MCF 10A (cell line): ENCODE measurements around the gene ZNF649. TPM values are rescaled to one million over a fixed set of nuclear protein-coding genes. Genes with fewer than 3 reads are reported as not detected.

Experiments used
- BruUV-seq: library from RNA; stranded (reverse); fragments of 400-500 nt; replicated peaks from 2 replicates; lab custom pipeline; 2021; lab: Mats Ljungman, UMichigan
- CTCF ChIA-PET: fragments of 300-600 bp; sonication (Branson Sonifier 250); formaldehyde crosslinking; extraction: SDS; loops from one replicate; lab custom pipeline; 2021; ENCODE audit warnings: antibody characterized with exemption, inconsistent platforms; lab: Yijun Ruan, JAX
- POLR2A ChIA-PET: fragments of 300-600, 350-650 bp; sonication (Branson Sonifier 250); formaldehyde crosslinking; extraction: SDS; loops from one replicate; lab custom pipeline; 2020; ENCODE audit warnings: antibody characterized with exemption, inconsistent platforms; lab: Yijun Ruan, JAX
- DNase-seq: peaks from one replicate; pipeline ENCODE4 v3.0.0-alpha.2; 2018; ENCODE audit not compliant: unreplicated experiment
- H3K27ac Mint-ChIP-seq: one replicate; pipeline ENCODE4 v1.8.0; 2022; ENCODE audit warnings: mild to moderate bottlenecking, low read depth, mixed read lengths; ENCODE audit not compliant: unreplicated experiment
- H3K27me3 Mint-ChIP-seq: one replicate; pipeline ENCODE4 v1.8.0; 2022; ENCODE audit warnings: mixed read lengths; ENCODE audit not compliant: insufficient read depth, unreplicated experiment
- H3K36me3 Mint-ChIP-seq: one replicate; pipeline ENCODE4 v1.8.0; 2022; ENCODE audit warnings: mild to moderate bottlenecking, moderate library complexity, mixed read lengths; ENCODE audit not compliant: insufficient read depth, unreplicated experiment
- H3K4me1 Mint-ChIP-seq: one replicate; pipeline ENCODE4 v1.8.0; 2022; ENCODE audit warnings: mixed read lengths; ENCODE audit not compliant: insufficient read depth, unreplicated experiment
- H3K4me3 Mint-ChIP-seq: one replicate; pipeline ENCODE4 v1.8.0; 2022; ENCODE audit warnings: mild to moderate bottlenecking, moderate library complexity, mixed read lengths; ENCODE audit not compliant: unreplicated experiment
- H3K9me3 Mint-ChIP-seq: one replicate; pipeline ENCODE4 v1.8.0; 2022; ENCODE audit warnings: mixed read lengths; ENCODE audit not compliant: unreplicated experiment
- intact Hi-C: fragments of 100-400 bp; cut with micrococcal nuclease; formaldehyde crosslinking; loops from 2 replicates; pipeline ENCODE4 v1.14.1; 2022
- total RNA-seq: library from RNA; stranded (reverse); gene quantifications from 2 replicates; pipeline ENCODE4 v1.2.3, GENCODE V29; 2022
- TF ChIP-seq, protein P1 (sequence below): fragments of 200-600 bp; IDR thresholded peaks from one replicate; pipeline ENCODE4 v1.8.0; 2022; ENCODE audit warnings: antibody characterized with exemption, mild to moderate bottlenecking; ENCODE audit not compliant: unreplicated experiment

ZNF649 gene
- total RNA-seq, 1 experiment from 2014 or later = 9.5 TPM

DNA sequence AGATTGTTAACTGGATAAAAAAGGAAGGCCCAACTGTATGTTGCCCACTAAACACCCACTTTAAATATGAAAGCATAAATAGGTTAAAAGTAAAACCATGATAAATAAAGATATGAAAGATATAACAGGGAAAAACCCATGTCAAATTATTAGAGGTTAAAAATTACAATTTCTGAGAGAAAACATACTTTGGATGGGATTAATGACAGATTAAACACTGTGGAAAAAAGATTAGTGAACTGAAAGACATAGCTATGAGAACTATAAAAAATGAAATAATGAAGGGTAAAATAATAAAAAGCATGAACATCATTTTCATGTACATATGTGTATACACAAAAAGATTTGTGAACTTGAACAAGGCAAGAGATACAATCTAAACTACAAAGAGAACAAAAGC lies 14.9 kb downstream of the ZNF649 start:
- POLR2A ChIA-PET = no interaction called here
- H3K27me3 Mint-ChIP-seq = no peaks in the 10 kb centered on the region
- no peak for DNase-seq
- intact Hi-C loops = no loop called here
- peaks cover 36% of the 10 kb centered on the region for H3K9me3 Mint-ChIP-seq
- TF ChIP-seq, protein P1, sequence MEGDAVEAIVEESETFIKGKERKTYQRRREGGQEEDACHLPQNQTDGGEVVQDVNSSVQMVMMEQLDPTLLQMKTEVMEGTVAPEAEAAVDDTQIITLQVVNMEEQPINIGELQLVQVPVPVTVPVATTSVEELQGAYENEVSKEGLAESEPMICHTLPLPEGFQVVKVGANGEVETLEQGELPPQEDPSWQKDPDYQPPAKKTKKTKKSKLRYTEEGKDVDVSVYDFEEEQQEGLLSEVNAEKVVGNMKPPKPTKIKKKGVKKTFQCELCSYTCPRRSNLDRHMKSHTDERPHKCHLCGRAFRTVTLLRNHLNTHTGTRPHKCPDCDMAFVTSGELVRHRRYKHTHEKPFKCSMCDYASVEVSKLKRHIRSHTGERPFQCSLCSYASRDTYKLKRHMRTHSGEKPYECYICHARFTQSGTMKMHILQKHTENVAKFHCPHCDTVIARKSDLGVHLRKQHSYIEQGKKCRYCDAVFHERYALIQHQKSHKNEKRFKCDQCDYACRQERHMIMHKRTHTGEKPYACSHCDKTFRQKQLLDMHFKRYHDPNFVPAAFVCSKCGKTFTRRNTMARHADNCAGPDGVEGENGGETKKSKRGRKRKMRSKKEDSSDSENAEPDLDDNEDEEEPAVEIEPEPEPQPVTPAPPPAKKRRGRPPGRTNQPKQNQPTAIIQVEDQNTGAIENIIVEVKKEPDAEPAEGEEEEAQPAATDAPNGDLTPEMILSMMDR = no peak
- no TSS peak for BruUV-seq
- peaks cover 59% of the 10 kb centered on the region for H3K36me3 Mint-ChIP-seq
- no peaks in the 10 kb centered on the region for H3K4me1 Mint-ChIP-seq
- CTCF ChIA-PET = no interaction called here
- H3K4me3 Mint-ChIP-seq = no peak overlapping the region
- no peak overlapping the region for H3K27ac Mint-ChIP-seq

GRCh38 chr19:51887522-51888498 lies 17.0 kb downstream of the ZNF649 start, which contains the start of gene ZNF577:
ZNF577 (minus strand) TSS chr19:51887951; CDS start chr19:51880382, 7,569 bp downstream.
- ChIA-PET POLR2A (no interaction called here), CTCF (no interaction called here)
- Mint-ChIP-seq H3K27ac (peak within 1 kb of the TSS; percentile 49), H3K36me3 (peaks cover 51% of the 10 kb centered on the region), H3K4me1 (no peaks in the 10 kb centered on the region), H3K27me3 (no peaks in the 10 kb centered on the region), H3K9me3 (peaks cover 31% of the 10 kb centered on the region), H3K4me3 (peak within 1 kb of the TSS; percentile 78)
- intact Hi-C loops = no loop called here
- TF ChIP-seq, protein P1 = no peak
- no peak for DNase-seq
- no TSS peak for BruUV-seq

- CTCF ChIA-PET = interaction anchor here (0.6 to 1.4 kb wide), 2 partner anchors 9 to 22 kb away, joined by 3 to 6 read pairs; no protein-coding TSS in a partner anchor
- H3K27me3 Mint-ChIP-seq = no peaks in the 10 kb centered on the region
- TF ChIP-seq, protein P1 = no peak
- no peak overlapping the region for H3K27ac Mint-ChIP-seq
- H3K4me1 Mint-ChIP-seq = no peaks in the 10 kb centered on the region
- H3K4me3 Mint-ChIP-seq = no peak overlapping the region
- peaks cover 32% of the 10 kb centered on the region for H3K9me3 Mint-ChIP-seq
- DNase-seq = no peak
- BruUV-seq = no TSS peak
- intact Hi-C loops = no loop called here
- POLR2A ChIA-PET = interaction anchor here (1.2 kb wide), 1 partner anchor 61 kb away, joined by 3 read pairs; no protein-coding TSS in a partner anchor
- H3K36me3 Mint-ChIP-seq = peaks cover 35% of the 10 kb centered on the region
These were observed 20.1 kb downstream of the ZNF649 start for GRCh38 chr19:51884713-51885112.

DNA sequence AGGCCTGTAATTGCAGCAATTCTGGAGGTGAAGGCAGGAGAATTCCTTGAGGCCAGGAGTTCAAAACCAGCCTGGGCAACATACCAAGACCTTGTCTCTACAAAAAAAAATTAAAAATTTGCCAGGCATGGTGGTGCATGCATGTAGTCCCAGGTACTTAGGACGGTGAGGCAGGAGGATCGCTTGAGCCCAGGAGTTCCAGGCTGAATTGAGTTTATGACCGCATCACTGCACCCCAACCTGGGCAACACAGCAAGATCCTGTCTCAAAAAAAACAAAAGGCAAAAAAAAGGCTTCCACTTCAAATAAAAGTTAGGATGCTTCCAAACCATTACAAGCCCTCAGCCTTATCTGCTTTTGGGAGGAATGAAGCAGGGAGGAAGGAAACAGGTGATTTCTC lies 22.3 kb downstream of the ZNF649 start:
- POLR2A ChIA-PET = no interaction called here
- Mint-ChIP-seq H3K9me3 (peaks cover 37% of the 10 kb centered on the region), H3K27me3 (no peaks in the 10 kb centered on the region), H3K4me3 (no peak overlapping the region), H3K36me3 (peaks cover 26% of the 10 kb centered on the region), H3K4me1 (no peaks in the 10 kb centered on the region), H3K27ac (no peak overlapping the region)
- CTCF ChIA-PET = no interaction called here
- intact Hi-C loops = no loop called here
- DNase-seq = no peak
- no TSS peak for BruUV-seq
- TF ChIP-seq, protein P1 = no peak
